GM18508 (cell line): Measurements from ENCODE around the gene ITGA3.
"Not testable (repeated sequence)": the region's sequence is repeated elsewhere in the genome, so short reads cannot be mapped to it uniquely, and the experiment has no call there.

Experiments used
- ATAC-seq: cut with Tn5 transposase; IDR thresholded peaks from one replicate; pipeline ENCODE4 v1.9.1; 2021; ENCODE audit warnings: moderate number of reproducible peaks; ENCODE audit not compliant: insufficient read depth, unreplicated experiment

Gene ITGA3

DNA sequence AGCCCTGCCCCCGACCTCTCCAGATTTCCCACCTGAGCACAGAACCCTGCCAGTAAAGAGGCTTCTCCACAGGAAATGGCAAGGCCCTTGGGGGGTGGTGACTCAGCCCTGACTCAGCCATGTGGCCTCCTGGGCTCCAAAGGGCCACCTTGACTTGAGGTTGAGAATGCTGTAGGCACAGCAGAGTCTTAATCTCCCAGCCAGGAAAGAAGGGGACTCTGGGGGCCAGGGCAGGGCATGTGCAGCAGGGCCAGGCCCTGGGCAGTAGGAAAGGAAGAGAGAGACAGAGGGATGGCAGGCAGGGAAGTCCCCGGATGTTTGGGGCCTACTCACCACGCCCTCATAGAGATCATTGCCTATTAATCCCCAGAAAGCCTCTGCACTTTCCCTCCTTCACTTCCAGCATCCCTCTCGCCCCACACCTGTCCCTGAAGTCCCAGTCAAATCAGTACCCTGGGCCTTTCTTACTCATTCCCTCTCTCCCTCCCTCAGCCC lies 4.8 kb upstream of the ITGA3 start:
- ATAC-seq: no peak

DNA sequence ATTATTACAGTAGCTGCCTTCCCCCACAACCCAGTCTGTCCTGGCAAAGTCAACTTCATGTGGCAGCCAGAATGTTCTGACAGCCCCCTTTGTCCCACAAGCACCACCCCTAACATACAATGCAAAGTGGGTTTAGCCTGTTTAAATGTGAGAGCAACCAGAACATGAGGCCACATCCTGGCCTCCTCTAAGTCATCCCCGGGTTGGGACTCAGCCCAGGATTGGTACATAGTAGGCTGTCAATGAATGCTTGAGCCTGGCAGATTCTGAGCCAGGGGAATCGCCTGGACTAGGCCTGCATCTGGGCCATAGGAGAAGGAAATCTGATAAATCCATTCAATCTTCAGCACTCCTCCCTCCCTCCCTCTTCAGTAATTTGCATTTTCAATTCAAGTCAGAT lies 4.3 kb upstream of the ITGA3 start:
- no peak for ATAC-seq

DNA sequence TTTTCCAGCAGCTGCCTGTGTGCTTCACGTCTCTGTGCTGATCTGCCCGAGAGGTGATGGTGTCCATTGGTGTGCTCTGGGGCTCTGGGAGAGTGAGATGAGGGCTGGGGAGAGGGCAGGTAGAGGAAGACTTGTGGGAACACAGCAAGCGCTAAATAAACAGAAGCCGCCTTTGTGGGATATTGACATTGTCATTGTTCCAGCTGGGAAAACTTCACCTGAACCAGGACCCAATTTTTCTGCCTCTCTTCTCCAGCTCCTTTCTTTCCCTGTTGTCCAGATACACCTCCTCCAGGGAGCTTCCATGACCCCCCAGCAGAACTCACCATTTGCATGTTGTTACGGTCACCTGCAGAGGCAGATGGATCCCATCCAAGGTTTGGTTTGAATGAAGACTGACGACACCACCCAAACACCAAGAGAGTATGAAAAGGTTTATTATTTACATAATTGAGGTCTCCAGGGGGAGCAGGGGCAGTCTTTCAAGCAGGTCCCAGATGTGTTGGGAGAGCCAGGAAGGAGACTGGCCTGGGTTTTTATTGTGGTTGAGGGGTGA lies 3.6 kb upstream of the ITGA3 start:
- ATAC-seq: no peak

DNA sequence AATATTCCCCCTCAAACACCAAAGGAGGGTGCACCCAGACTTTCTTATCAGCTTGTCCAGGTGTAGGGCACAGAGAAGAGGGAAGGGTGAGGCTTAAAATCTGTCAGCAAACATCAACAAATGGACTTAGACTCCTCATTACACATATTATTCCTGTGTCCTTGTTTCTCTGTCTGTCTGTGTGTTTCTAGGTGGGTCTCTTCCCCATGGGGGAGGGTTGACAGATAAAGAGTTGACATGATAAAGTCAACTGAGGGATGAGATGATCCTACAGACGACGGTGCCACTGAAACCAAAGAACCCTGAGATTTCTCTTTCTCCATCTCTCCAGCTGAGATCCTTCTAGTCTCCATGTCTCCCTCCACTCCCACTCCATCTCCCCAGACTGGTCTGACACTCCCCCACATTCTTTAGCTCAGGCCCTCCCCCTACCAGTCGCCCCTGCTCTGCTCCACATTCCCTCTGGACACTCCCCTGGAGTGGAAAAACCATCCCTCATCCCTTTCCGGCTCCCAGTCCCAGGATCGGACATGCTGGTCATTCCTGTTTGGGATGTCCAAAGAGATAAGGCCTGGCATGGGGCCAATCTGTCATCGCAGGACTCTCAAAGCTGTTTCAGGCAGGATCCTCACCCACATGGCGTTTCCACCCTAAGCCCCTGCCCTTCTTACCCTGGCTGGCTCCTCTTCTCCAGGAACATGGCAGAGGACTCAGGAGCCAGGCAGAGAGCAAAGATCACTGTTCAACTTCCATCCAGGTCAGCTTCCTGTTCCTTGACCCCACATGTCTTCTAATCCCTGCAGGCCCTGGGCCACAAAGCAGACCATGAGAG lies 2.9 kb upstream of the ITGA3 start:
- no peak for ATAC-seq

DNA sequence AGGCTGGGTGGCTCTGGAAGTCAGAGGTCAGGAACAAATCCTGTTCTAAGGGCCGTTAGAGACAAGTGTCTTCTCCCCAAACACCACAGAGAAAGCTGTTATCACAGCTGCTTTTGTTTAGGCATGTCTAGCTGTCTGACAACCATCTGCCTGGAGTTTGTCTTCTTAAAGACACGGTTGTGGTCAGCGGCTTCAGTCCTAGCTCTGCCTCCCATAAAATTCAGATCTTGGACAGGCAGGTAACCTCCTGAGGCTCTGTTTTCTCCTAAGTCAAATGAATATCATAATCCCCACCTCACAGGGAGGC lies 2.3 kb upstream of the ITGA3 start:
- no peak for ATAC-seq

DNA sequence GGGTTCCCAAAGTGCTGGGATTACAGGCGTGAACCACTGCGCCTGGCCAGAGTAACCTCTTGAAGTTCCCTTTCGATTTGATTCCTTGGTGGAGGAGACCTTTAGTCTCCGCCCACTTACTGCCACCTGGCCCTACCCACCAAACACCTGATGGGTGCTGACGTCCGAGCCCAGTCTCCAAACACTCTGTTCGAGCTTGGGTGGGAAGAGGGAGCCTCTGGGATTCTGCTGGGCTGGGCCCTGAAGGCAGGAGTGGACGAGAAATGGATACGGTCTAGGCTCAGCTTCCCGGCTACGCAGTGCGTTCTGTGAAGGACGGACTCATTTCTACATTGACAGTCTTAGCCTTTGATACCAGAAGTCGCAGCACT lies 870 bp upstream of the ITGA3 start:
- no peak for ATAC-seq

DNA sequence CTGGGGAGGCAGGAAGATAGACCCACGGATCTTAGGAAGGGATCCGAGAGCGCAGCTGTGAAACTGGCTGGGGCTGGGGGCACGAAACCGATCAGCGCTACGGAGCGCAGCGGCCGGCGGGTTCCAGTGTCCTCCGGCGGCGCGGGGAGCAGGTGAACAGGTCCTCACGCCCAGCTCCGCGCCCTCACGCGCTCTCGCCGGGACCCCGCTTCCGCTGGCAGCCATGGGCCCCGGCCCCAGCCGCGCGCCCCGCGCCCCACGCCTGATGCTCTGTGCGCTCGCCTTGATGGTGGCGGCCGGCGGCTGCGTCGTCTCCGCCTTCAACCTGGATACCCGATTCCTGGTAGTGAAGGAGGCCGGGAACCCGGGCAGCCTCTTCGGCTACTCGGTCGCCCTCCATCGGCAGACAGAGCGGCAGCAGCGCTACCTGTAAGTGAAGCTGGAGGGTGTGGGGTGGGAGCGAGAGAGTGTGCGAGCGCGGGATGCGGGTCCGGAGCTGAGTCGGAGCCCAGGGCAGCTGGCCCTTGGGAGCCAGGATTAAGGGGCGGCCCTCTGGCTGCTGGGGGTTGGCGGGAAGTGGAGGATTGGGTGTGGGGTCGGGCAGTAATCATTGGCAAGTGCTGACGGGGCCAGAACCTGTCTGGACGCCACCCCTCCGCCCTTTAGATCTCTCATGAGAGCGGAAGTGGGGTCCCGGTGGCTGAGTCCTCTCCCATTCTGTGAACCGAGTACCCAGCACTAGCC lies 479 bp downstream of the ITGA3 start:
- ATAC-seq: no peak

DNA sequence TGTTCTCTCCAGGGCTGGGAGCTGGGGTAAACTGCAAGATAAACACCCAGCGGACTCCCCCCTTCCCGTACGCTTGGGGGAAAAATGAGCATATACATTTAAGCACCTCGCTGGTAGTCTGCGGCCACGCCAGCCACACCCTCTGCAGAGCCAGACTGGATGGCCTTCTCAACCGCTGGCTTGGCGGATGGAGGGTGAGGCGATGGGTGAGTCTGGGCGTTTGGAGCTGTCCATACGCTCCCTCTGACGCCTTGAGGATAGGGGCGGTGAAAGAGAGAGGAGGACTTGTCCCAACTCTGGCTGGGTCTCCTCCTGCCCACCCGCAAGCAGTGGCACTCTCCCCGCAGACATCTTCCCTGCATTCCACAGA lies 1.0 kb downstream of the ITGA3 start:
- no peak for ATAC-seq

DNA sequence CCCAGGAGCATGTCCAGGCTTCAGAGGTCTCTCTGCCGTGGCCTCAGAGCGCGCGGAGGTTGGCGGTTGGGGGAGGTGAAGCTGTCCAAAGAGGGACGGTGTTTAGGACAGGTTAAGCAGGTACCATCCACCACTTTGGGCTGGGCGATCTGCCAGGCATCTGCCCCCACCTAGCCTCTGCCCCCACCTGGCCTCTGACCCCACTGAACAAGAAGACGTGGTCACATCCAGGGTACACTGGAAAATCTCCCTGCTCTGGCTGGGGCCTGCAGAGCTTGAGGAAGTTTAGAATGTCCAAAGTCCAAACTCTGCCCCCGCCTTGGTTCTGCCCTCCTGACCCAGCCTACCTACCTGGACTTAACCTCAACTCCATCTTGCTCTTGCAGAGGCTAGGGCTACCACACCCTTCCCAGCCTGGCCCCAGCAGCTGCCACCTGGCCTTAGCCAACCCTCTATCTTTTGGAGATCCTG lies 1.6 kb downstream of the ITGA3 start:
- ATAC-seq: no peak

DNA sequence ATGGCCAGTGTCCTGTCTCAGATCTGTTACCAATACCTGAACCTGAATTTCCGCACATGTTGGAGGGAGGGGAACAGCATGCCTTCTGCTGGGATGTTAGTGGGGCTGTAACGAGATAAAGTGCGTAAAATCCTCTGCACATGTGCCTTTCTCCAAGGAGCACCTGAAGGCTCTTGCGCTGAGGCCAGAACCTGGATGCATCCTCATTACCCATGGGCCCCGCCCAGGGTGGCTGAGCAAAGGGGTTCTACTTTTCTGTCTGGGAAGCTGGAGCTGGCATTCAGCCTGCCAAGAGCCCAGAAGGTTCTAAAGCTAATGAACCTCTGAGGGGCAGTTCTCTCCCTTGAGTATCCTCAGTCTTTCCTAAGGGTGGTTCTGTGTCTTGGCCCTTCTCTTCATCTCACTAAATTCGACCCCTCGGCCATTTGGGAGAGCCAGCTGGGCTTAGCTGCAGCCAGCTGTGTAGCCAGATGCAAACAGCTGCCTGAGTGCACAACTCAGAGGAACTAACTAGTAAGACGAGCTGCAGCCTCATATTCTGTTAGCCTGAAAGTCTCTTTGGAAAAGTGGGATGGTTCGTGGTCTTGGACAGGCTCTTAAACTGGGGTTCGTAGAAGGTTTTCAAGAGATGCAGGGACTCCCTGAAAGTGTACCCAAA lies 2.5 kb downstream of the ITGA3 start:
- ATAC-seq: no peak

DNA sequence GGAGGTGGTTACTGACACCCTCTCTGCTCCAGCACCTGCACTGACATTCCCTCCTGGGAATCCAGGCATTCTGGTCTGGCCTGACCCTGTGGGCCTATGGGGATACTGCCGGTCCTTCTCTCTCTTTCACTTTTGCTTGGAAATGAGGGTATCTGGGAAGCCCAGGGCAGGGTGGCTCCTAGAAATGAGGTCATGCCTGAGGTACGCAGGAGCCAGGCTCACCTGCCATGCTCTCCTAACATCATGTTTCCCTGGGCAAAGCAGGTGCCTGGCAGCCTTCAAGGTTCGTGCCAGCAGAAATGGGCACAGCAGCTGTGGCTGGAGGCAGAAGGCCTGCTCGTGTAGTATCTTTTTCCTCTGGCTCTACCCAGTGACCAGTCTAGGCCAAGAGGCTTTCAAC lies 3.3 kb downstream of the ITGA3 start:
- no peak for ATAC-seq

DNA sequence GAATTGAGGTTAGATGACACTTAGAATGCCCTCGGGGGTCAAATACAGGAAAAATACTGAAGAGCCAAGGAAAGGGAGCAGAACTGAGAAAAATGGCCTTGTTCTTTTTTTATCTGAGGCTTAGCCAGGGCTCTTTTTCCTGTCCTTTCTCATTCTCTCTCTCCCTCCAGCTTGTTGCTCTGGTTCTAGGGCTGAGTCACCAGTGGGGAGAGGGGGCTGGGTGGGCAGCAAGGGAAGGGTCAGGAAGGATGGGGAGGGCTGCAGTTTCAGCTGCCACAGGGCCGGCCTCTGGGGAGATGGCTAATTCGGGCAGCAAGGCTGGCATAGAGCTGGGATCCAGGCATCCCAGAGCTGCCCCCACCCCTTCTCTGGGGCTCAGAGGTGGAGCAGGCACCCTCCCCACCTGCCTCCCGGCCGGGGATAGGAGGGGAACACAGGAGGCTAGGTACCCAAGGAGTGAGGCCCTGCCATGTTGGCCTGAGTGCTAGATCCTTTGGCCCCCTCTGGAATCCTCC lies 3.9 kb downstream of the ITGA3 start:
- ATAC-seq: no peak

DNA sequence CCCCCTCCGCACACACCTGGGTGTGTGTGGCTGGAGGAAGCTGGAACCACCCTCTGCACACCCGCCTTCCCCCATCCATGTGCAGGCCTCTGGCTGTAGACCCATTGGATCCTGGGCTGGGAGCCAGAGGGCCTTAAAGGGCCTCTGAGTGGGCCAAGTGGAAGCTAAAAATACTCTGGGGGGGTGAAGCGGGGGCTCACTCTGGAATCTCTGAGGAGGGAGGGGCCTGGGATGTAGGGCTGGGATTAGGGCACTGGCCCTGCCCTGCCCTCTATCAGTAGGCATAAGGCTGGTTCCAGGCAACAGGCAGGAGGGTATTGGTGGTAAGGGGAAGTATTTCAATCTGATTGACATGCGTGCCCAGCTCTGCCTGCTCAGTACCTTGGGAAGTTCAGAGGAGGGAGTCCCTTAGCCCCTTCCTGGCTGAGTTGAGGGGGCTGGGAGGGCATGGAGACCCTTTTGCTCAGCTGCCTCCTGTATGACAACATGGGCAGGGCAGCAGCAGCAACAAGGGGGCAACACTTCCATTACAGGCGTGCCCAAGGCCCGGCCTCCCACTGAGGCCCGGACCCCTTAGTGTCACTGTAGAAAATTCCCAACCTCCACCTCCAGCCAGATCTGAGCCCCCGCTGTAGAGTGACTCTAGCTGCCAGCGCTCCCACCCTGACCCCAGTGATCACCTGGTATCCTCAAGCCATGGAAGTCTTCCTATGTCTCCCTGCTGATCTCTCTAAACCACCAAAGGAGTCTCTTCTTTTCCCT lies 5.2 kb downstream of the ITGA3 start:
- ATAC-seq: no peak

DNA sequence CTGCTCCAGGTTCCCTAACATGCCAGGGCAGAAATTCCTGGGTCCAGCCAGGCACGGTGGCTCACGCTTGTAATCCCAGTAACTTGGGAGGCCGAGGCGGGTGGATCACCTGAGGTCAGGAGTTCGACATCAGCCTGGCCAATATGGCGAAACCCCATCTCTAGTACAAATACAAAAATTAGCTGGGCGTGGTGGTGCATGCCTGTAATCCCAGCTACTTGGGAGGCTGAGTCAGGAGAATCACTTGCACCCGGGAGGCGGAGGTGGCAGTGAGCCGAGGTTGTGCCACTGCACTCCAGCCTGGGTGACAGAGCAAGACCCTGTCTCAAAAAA lies 5.8 kb downstream of the ITGA3 start:
- not testable (repeated sequence) for ATAC-seq

DNA sequence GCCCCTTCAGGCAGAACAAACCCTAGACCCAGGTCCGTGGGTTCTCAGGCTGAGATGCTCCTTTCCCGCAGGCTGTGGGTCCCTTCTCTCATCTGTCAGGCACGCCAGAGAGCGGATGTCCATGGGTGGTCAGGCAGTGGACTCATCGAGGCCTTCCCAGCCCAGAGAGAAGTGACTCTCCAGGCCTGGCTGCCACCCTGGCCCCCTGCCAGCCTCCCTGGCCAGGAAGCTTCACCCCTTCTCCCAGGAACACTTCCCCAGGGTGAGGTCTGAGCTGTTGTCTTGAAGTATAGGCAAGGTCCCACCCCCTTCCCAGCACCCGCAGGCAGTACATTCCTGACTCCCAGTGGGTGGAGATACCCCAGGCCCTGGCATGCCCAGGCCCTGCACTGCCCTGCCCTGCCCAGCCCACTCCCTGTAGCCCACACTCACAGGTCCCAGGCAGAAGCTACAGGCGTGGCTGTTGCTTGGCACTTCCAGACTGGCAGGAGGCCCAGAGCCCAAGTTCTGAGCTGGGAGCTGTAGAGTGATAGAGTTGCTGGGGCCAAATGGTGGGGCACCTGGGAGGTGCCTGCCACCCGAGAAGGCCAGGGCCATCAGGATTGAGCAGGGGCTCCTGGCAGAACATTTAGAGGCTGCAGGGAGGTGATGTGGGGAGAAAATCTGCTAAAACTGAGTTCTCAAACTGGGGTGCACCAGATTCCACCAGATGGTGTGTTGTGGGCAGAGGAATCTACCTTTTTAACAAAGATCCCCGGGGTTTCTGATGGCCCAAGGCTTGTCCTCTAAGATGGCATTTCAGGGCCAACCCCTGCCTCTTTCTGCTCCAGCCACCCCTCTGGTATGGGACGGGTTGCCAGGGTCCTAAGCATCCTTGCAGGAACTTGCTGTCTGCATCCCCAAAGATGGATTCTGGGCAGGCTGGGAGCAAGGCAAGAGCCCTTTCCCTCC lies 6.7 kb downstream of the ITGA3 start:
- ATAC-seq: no peak

DNA sequence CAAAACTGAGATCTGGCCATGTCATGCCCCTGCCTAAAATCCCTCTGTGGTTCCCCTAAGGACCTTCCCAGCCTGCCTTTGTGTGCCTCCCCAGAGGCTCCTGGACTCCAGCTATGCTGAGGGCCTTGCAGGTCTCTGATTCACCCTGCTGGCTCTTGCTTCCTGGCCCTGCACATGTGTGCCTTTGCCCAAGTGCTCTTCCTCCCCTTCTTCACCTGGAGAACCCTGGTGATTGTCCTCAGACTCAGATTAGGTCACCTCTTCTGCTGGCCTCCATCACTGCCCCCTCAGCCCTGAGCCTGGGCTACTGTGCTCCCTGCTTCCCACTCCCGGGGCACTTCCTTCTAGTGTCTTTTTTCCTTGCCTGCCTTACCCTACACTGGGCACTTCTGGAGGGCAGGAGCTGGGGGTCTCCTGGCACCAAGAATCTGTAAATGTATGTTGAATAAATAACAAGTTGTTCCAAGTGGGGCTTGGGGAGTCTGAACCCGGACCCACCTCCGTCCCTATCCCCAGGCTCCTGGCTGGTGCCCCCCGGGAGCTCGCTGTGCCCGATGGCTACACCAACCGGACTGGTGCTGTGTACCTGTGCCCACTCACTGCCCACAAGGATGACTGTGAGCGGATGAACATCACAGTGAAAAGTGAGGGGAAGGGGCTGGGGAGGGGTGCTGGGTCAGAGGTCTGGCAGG lies 7.8 kb downstream of the ITGA3 start:
- no peak for ATAC-seq

DNA sequence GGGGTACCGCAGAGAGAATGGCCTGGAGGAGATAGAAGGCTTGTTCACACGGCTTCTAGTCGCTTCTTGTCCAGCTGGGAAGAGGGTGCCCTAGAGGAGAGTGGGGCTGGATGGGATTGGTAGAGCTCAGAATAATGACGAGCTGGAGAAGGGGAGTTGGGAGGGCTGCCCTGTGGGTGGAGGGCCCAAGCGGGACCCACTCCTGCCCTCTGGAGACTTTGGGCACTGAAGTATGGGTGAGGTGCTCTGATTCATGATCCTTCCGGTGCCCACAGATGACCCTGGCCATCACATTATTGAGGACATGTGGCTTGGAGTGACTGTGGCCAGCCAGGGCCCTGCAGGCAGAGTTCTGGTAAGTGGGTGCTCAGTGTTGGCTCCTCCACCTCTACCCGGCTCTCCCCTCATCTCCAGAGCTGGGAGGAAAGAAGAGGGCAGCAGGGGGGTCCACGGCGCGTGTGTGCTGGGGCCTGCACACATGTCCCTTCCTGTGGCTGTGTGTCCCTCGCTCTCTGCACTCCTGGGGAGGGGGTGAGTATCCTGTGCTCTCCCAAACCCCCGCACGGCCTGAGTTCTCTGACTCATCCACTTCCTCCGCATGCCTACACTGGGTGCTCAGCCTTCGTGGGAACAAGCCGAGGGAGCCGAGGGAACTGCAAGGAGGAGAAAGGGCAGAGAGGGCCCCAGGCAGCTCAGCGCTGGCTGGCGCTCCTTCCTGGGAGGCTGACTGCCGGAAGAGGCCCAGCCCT lies 8.5 kb downstream of the ITGA3 start:
- no peak for ATAC-seq

DNA sequence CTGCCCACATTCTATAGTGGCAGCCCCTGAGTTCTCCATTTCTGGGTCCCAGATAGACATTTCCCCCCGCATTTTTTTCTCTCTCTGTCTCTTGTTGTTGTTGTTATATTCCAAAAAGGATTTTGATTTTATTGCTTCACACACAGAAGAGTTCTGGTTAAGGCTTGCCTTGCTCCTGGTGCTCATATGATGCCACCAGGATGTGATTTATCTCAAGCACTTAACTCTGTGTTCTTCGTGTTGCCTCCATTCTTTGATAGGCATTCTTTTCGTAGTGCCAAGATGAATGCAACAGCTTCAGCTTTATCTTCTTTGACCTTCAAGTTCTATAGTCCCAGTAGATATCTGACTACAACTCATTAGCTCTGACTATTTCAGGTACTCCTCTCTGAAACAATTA lies 9.1 kb downstream of the ITGA3 start:
- no peak for ATAC-seq
